ENCODE data around the gene GPX3.

The GPX3 gene, protein sequence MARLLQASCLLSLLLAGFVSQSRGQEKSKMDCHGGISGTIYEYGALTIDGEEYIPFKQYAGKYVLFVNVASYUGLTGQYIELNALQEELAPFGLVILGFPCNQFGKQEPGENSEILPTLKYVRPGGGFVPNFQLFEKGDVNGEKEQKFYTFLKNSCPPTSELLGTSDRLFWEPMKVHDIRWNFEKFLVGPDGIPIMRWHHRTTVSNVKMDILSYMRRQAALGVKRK

DNA sequence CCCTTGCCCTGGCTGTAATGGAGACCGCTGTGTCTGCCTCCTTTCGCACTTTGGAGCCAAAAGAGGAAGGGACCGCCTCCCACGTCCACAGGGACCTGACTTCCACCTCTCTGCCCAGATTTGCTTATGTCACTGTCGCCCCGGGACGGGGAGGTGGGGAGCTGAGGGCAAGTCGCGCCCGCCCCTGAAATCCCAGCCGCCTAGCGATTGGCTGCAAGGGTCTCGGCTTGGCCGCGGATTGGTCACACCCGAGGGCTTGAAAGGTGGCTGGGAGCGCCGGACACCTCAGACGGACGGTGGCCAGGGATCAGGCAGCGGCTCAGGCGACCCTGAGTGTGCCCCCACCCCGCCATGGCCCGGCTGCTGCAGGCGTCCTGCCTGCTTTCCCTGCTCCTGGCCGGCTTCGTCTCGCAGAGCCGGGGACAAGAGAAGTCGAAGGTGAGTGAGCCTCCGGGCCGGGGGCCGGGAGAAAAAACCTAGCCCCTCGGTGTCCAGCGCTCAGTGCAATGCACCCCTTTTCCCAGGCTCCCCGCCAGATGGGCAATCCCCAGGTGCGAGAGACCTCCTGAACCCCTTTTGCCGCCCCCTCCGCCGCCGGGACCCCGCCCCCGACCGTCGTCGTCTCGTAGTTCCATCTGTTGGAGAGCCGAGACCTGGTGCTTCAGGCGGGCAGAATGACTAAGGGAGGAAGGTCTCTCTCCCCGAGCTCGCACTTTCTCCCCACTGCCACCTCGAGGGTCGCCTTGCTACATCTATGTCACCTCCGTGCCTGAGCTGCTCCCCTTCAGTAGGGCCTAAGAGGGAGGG lies at the start of gene GPX3:
GPX3 (plus strand) TSS at position 288 of the 807 bp plus-strand sequence; CDS start at position 352, 64 bp downstream.
- no peak for DNase-seq (ENCODE audit: low read depth, low spot score)
- H3K27ac ChIP-seq = peak within 1 kb of the TSS; percentile 95

DNA sequence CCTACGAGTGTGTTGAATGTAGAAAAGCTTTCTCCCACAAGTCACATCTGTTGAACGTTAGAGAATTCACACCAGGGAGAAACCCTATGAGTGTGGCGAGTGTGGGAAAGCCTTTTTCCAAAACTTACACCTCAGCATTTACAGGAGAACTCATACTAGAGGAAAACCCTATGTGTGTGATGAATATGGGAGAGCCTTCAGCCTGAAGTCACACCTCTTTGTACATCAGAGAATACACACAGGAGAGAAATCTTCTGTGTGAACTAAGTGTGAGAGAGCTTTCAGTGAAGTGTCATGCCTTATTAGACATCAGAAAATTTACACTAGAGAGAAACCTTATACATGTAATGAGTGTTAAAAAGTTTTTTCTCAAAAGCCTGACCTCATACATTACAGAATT lies 41.8 kb upstream of the GPX3 start:
- DNase-seq (ENCODE audit: low read depth, low spot score) = no peak
- no peak overlapping the region for H3K27ac ChIP-seq

DNA sequence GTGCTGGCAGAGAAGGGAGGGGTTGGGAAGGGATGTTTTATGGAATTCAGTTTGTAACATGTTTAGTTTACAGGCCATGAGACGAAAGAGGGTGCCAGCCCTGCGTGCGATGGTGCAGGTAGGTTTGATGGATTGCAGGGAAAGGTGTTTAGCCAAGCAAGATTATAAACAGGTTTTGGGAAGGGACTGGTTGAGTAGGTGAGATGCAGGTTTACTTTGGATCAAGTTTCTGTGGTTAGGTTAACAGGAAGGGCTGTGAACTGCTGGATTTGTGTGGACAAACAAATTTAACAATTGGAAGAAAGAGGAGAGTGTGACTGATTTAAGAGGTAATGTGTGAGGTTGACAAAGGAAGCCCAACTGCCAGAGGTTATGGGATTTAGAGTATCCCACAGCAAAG lies 32.6 kb upstream of the GPX3 start:
- DNase-seq (ENCODE audit: low read depth, low spot score) = peak; percentile 8
- H3K27ac ChIP-seq = no peak overlapping the region

DNA sequence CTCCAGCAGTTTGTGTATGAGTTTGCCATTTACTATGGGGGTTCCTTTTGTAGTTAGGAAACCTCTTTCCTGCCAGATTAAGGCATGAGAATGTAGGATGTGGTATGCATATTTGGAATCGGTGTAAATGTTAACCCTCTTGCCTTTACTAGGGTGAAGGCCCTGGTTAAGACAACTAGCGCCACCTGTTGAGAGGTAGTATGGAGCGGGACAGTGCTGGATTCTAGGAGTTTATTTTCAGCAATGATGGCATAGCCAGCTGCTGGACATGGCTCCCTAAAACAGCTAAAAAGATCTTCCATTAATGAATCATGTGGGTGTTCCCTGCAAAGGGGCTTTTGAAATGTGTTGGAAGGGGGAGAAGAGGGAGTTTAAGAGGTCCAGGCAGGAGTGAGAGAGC lies 30.7 kb upstream of the GPX3 start:
- H3K27ac ChIP-seq = no peak overlapping the region
- no peak for DNase-seq (ENCODE audit: low read depth, low spot score)

DNA sequence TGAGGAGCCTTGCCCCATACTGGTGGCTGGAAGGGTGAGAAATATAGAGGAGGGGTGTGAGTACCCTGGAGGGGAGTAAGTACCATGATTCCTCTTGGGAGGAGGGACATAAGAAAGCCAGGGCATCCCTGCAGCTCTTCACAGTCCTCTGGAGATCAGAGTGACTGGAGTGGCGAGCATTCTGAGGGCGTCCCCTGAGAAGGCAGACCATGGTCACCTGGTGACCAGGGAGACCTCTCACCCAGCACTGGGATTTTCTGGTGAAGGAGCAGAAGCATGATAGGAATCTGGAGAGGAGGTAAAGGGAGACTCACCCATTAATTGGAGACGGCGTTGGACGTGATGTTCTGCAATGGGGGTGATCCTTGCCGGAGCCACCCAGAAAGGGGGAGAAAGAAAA lies 27.7 kb upstream of the GPX3 start:
- H3K27ac ChIP-seq = no peak overlapping the region
- DNase-seq (ENCODE audit: low read depth, low spot score) = no peak

DNA sequence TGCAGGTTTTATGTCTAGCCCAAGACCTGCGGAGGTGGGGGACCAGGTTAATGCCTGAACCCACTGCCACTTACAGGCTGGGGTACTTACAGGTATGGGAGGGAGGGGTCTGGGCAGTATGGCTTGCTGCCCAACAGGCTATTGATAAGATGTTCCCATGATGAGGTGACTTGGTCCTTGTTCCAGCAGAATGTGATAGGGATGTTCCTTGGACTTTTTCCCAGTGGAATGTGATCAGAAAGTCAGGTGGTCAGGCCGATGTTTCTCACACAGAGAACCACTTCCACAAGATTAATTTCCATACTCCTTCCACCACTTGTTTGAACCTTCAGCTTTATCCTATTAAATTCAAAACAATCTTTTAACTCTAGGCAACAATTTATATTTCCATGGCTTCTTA lies 27.0 kb upstream of the GPX3 start:
- no peak overlapping the region for H3K27ac ChIP-seq
- DNase-seq (ENCODE audit: low read depth, low spot score) = no peak

DNA sequence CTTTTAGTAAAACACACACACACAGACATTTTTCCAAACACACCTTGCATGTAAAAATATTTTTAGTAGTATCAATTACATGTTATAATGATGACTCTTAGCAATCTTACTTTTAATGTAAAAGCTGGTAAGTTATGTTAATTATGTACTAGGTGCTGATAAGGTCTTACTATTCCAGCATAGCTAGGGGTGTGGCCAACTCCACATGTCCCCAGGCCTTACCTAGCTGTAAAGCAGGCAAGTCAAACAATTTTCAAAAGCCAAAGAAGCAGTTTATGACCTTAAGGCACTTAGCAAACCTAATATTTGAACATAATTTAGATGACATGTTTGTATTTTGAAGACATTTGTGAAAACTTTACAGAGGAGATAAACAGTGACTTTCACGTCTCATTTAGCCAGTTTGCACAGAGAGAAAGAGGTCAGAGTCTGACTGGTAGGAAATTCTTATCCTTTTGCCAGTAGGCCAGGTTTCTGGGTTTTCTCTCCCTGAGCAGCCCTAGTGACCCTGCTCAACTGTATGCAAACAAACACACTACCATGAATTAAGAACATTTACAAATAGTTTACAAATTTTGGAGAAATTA lies 26.5 kb upstream of the GPX3 start:
- no peak overlapping the region for H3K27ac ChIP-seq
- no peak for DNase-seq (ENCODE audit: low read depth, low spot score)

DNA sequence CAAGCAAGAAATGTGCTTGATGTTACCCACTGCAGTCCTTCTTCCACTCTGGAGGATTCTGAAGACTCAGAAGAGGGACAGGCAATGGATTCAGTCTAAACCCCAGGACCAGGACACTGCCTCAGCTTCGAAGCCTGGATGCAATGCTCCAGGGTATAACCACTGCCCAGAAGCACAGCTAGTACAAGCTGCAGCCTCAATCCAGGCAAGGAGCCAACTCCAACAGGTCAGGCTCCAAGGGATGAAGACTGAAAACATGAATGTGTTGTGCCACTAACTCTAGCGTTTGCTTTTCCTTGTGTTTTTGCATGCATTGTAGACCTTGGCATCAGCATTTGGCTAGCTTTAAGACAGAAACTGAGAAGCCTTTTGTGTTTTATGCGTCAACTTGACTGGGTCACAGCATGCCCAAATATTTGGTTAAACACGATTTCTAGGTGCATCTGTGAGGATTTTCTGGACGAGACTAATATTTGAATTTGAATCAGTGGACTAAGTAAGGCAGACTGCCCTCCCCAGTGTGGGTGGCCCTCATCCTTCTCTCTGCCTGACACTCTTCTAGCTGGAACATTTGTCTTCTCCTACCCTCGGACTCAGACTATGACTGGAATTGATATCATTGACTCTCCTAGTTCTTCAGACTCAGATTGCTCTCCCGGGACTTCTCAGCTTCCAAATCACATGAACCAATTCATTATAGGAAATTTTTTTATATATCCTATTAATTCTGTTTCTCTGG lies 20.5 kb upstream of the GPX3 start:
- no peak for DNase-seq (ENCODE audit: low read depth, low spot score)
- no peak overlapping the region for H3K27ac ChIP-seq

DNA sequence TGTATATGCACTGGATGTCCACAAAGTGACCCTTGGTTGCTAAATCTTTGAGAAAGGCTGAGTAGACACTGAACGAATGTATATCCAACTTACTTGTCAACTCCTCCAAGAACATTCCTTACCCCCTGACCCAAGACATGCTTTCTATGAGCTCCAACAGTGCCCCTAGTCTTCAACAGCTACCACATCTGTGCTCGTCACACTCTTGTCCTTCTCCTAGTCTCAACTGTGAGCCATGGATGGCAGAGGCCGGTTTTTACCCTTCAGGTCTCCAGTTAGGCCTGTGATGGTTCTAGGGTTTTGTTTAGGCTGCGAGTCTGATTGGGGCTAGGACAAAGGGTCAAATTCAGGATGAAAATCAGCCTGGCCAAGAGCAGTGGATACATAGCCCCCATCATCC lies 19.0 kb upstream of the GPX3 start:
- no peak for DNase-seq (ENCODE audit: low read depth, low spot score)
- H3K27ac ChIP-seq = no peak overlapping the region

DNA sequence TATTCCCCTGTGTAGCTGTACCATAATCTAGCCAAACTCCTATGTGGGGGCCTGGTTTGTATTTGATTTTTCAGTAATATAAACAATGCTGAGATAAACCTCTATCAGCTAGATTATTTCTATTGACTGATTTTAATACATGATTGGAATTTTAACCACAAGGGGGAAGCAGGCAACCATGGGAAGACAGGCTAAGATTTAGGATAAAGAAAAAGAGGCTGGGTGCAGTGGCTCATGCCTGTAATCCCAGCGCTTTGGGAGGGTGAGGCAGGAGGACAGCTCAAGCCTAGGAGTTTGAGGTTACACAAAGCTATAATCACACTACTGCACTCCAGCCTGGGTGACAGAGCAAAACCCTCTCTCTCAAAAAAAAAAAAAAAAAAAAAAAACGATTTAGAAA lies 18.1 kb upstream of the GPX3 start:
- DNase-seq (ENCODE audit: low read depth, low spot score) = no peak
- no peak overlapping the region for H3K27ac ChIP-seq

DNA sequence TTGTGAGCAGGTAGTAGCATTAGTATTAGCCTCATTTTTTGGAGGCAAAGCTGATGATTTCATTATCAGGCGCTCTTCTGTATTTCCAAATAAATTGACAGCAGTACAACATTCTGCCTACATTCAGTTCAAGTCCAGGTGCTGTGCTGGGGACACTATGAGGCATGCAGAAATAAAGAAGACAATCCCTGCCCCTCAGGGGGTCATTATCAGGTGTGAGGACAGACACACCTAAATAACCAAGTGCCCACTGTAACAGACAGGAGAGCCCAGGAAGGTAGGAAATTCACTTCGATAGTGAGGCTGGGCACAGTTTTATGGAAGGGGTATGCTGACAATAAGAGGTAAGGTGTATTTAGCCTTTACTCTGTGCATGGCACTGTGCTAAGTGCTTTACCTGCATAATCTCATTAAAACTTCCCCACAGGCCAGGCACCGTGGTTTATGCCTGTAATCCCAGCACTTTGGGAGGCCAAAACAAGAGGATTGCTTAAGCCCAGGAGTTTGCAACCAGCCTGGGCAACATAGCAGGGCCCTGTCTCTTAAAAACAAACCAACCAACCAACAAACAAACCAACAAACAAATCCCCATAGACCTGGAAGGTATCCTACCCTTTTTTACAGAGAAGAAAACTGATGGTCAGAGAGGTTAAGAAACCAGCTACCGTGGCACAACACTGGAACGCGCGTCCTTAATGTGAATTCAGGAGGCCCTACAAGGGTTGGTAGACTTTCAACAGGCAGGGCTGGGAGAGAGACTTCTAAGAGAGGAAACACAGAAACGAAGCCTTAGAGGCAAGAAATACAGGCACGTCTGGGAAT lies 17.5 kb upstream of the GPX3 start:
- no peak for DNase-seq (ENCODE audit: low read depth, low spot score)

DNA sequence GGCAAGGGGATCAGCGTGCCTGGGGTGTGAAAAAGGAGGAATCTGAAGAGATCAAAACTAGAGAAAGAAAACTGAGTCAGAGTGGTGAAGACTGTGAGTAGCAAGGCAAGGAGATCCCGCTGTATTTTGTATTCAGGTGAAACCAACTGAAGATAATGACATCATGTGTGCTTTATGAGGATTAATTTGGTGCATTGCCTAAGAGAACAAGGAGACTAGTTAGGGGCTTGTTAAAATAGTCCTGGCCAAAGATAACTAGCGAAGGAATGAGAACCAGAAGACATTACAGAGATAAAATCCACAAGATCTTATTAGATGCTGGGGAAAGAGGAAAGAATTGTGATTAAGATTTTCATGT lies 16.9 kb upstream of the GPX3 start:
- H3K27ac ChIP-seq = no peak overlapping the region
- DNase-seq (ENCODE audit: low read depth, low spot score) = no peak

More for the DNA sequence above, 17.5 kb upstream of the GPX3 start:
- H3K27ac ChIP-seq = no peak overlapping the region

DNA sequence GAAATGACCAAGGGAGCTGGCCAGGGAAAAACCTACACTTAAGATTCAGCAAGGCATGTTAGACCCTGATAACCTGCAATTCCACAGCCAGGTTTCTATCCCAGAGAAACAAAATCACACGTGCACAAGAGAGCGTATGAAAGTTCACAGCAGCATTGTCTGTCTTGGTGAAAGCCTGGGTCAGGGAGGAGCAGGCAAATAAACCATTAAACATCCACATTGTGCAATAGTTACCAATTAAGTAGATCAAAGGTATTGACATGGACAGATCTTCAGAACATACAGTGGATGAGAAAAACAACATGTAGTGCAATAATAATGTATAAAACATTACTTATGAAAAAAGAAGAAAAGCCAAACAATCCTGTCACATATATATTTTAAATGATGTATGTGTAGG lies 15.9 kb upstream of the GPX3 start:
- DNase-seq (ENCODE audit: low read depth, low spot score) = no peak

DNA sequence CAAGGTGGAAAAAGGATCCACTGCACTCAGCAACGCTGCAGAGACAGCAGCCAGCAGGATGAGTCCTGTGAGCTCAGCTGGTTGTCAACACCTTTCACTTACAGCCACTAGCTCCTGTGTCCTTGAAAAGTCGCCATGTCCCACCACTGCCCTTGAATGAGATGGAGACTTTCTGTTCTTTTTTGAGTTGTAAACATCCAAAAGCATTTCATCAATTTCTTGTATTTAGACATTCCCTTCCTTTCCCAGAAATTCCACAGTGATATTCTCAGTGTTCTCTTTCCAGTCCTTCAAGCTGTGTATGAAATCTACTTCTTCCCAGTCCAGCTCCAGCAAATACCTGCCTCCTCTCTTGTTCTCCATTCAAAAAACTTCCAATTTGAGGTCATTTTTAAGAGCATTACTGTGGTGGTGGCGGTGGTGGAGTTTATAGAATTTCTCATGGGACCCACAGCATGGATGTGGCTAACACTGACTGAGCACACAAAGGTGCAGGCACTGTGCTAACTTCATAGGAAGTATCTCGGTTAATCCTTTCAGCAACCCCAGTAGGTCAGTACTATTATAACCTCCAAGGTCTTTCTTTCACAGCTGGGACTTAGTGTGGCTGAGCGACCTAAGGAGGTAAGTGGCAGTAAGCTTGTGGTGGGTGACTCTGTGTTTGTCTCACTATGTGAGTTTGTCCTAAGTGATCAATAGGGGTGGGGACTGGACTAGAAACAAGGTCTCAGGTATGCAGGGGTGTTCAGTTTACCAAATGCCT lies 15.0 kb upstream of the GPX3 start:
- no peak overlapping the region for H3K27ac ChIP-seq
- DNase-seq (ENCODE audit: low read depth, low spot score) = no peak

More for the DNA sequence above, 15.9 kb upstream of the GPX3 start:
- H3K27ac ChIP-seq = no peak overlapping the region

DNA sequence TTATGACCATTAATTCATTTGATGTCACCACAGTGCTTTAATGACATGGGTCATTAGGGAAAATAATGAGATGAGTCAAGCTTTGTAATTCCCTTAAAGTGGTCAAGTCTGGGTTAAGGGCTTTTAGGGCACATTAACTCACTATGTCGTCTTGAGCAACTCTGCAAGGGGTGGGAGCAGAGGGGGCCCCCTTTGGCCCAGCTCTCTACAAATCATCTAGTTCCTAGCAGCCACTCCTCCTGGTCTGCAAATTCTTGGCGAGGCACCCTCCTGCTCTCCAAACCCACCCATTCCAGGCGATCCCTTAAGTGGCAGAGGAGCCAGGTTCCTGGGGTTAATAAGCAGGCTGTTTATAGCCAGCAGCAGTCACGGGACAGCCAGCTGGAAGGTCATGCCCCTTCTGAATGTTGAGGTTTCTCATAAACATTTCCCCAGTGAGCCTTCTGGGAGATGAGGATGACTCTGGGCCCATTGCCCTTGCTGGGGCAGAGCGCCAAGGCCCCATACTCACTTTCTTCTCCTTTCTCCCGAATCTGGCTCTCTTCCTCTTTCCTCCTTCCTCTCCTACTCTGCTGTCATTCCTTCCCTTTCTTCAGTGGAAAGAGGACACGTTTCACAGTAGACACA lies 14.3 kb upstream of the GPX3 start:
- H3K27ac ChIP-seq = no peak overlapping the region
- no peak for DNase-seq (ENCODE audit: low read depth, low spot score)

DNA sequence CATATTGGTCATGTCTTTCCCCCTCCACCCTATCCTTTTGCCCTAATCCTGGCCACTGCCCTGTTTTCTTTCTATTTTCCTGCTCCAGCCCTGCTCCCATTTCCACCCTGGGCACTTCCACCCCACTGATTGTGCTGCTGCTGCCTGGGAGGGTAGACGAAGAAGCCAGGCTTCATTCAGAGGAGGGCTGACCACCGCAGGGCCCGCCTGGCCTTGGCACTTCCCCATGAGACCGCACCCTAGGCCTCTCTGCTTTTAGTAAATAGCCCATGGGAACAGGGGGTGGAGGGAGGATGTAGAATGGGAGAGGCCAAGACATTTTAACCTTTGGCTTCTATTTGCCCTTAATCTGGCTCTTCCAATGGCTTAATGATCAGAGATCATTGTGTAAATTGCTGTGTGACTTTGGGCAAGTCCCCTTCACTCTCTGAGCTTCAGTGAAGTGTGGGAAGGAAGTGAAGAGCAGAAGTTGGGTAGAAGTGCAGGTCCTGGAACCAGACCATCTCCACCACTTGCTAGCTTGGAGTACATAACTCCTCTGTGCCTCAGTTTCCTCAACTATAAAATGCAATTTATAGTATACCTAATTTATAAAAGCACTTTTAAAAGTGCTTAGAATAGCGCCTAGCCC lies 13.6 kb upstream of the GPX3 start:
- H3K27ac ChIP-seq = no peak overlapping the region
- DNase-seq (ENCODE audit: low read depth, low spot score) = no peak

DNA sequence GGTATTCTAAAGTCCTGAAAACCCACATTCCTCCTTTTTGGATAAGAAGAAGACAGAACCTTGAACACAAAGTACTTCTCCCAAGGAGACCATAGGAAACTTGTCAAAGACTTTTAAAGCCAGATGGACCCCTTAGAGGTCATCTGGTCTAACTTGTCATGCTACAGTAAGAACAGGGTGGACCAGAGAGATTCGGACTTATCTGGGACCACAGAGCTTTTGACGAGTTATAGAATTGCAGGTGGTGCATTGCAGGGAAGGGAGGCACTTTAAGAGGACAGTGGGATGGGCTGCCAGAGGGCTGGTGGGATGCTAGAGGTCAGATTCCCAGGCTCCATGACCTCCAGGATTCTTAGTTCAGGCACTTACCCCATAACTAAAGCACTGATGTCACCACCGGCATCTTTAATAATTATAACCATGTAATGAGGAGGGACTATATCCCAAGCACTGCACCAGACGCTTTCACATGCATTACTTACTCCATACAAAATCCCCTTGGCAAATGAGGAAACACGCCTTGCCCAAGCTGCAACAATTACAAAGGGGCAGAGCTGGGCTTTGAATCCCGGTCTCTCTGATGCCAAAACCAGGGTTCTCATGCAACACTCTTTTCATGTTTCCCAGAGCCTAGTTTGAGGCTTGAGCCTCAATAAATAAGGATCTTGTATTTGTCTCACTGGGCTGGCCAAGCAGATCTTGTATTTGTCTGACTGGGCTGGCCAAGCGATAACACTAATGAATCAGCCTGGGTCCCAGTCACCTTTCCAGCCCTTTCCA lies 12.8 kb upstream of the GPX3 start:
- DNase-seq (ENCODE audit: low read depth, low spot score) = no peak
- H3K27ac ChIP-seq = no peak overlapping the region

DNA sequence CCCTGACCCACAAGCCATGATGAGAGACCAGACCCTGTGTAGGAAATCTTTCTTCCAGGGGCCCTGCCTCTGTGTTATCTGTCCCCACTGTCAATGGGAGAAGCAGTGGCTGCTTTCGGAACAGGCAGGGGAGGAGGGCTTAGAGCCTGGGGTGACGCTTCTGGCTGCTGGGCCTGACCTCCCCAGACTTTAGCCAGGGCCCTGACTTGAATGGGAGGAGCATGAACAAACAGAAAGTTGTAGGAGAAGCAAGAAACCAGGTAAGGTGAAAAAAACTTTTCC lies 12.2 kb upstream of the GPX3 start:
- no peak overlapping the region for H3K27ac ChIP-seq
- no peak for DNase-seq (ENCODE audit: low read depth, low spot score)
